NK-92 (cell line): ENCODE results near the gene METAP1D.

Experiments used
- DNase-seq: peaks from one replicate; lab custom pipeline; 2025; ENCODE audit not compliant: unreplicated experiment; lab: John Stamatoyannopoulos, UW

Gene METAP1D

DNA sequence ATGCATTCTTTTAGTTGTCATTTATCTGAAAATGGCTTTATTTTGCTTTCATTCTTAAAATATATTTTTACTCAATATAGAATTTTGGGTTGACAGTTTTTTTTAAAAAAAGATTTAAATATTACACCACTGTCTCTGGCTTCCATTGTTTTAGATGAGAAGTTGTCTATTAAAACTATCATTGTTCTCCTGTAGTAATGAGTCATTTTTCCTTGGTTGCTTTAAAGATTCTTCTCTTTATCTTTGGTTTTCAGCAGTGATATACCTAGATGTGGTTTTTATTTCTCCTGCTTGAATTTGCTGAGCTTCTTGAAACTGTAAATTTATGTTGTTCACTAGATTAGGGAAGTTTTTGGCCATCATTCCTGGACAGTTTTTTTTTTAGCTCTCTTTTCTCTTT lies 129.7 kb downstream of the METAP1D start:
- no peak for DNase-seq
